Right ventricle myocardium inferior (tissue), 1 donor: ENCODE results near the gene GRIN2D. TPM values are rescaled to one million over a fixed set of nuclear protein-coding genes. Genes with fewer than 3 reads are reported as not detected.

Experiments used
- ATAC-seq: fragments of 200-7000 bp; cut with Tn5 transposase; one replicate; pipeline ENCODE4 v1.9.1; 2020; ENCODE audit warnings: mild to moderate bottlenecking, moderate library complexity
- DNase-seq: peaks from one replicate; pipeline ENCODE4 v3.0.0; 2021; ENCODE audit errors: missing footprints
- intact Hi-C: fragments of 100-400 bp; cut with DNase I; formaldehyde crosslinking; loops from one replicate; pipeline ENCODE4 v1.11.0; 2022
- total RNA-seq: library from RNA; stranded (reverse); fragmentation: NEBNext Ultra II Directional; extraction: Animal tissue kit (Norgen Biotek cat#: 25700); gene quantifications from one replicate; pipeline ENCODE4 v1.2.1, GENCODE V29; 2021
- donor health status: DM: no; HTN: yes; CAD: no; lungs with severe emphysema.

Gene GRIN2D
- total RNA-seq, 1 donor from 2014 or later, result 0.38 TPM

DNA sequence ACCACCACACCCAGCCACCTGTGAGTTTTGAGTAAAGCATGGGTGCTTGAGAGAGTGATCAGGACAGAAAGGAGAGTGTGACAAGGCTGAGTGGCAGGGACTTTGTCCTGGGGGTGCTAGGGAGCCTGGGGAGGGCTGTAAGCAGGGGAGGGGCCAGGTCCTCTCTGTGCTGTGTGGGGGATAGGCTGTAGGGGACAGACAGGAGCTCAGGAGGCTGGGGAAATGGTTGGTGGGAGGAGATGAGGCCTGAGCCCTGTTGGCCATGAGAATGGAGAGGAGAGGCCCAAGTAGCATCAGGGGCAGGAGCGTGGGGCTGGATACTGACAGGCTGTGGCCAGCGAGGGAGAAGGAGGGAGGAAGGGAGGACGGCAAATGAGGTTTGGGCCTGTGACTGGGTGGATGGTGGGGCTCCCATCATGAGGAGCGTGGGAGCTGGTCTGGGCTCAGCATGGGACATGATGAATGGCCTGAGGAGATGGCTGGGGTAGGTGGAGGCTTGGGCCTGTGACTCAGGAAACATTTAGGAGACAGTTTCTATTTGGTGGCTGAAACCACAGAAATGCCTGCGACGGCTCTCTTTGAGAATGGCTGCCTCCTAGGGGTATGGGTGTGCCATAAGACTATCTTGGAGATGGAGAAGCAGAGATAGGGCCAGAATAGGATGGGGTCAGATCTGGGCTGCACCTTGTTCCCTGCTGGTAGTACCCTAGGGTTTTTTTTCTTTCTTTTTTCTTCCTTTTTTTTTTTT lies 25.0 kb downstream of the GRIN2D start:
- intact Hi-C loops, result no loop called here
- DNase-seq, result no peak
- no peak for ATAC-seq

DNA sequence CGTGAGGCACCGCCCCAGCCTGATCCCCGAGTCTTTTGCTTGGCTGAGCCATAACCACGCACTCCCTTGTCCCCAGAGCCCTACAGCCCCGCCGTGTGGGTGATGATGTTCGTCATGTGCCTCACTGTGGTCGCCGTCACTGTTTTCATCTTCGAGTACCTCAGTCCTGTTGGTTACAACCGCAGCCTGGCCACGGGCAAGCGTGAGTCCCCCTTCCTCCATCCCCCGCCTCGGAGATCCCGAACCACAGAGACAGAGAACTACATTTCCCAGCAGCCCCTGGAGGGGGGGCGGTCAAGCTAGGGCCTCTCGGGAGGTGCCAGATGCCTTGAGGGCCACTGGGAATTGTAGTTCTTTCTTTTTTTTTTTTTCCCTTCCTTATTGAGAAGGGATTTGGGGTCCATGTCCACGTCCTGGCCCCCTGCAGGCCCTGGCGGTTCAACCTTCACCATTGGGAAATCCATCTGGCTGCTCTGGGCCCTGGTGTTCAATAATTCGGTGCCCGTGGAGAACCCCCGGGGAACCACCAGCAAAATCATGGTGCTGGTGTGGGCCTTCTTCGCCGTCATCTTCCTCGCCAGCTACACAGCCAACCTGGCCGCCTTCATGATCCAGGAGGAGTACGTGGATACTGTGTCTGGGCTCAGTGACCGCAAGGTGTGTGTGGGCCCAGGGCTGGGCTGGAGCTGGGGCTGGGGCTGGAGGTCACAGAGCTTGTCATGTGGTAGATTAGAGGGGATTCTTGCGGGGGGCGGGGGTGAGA lies 25.9 kb downstream of the GRIN2D start:
- no peak for DNase-seq
- ATAC-seq, result peak; percentile 32
- intact Hi-C loops, result no loop called here

DNA sequence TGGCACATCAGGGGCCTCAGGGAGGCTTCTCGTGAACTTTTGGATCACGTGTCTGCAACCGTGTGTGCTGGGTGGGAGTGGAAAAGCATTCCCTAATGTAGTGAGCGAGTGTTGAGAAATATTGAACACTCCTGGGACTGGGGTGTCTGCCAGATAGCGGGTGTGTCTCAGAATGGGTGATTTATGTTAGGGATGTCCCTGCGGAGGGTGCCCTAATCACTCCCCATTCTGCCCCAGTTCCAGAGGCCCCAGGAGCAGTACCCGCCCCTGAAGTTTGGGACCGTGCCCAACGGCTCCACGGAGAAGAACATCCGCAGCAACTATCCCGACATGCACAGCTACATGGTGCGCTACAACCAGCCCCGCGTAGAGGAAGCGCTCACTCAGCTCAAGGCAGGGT lies 28.1 kb downstream of the GRIN2D start:
- no peak for ATAC-seq
- no peak for DNase-seq
- intact Hi-C loops, result no loop called here

DNA sequence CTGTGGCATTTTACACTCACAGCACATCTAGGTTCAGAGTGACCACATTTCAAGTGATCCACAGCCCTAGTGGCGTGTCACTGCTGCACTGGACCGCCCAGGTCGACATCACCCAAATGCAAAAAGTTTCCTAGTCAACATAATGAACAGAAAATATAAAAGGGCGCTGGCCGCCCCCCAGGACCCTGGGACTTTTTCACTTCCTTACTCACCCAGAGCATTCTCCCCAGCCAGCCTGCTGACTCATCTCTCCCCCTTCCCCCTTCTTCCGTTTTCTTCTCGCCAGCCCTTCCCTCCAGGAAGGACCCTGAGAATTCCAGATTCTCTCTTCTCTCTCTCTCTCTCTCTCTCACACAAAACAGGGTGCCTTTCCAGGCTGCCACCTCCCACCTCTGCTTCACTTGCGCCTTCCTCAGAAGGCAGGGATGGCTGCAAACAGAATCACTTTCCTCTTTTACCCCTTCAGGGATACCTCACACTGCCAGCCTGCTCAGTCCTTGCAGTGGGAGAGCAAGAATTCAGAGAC lies 31.3 kb downstream of the GRIN2D start:
- intact Hi-C loops, result no loop called here
- DNase-seq, result no peak
- ATAC-seq, result no peak

DNA sequence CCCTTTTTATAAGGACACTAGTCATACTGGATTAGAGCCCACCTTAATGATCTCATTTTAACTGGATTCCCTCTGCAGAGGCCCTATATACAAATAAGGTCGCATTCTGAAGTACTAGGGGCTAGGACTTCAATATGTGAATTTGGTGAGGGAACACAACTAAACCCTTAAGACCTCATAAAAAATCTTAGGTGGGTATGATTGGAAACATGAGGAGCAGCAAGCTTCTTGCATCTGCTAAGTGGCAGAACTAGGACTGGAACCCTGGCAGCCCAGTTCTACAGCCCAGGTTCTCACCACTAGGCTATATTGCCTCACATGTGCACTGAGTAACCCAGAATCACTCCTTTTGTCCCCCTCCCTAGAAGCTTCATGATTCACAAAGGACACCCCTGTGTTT lies 35.2 kb downstream of the GRIN2D start:
- DNase-seq, result no peak
- no peak for ATAC-seq
- intact Hi-C loops, result no loop called here

DNA sequence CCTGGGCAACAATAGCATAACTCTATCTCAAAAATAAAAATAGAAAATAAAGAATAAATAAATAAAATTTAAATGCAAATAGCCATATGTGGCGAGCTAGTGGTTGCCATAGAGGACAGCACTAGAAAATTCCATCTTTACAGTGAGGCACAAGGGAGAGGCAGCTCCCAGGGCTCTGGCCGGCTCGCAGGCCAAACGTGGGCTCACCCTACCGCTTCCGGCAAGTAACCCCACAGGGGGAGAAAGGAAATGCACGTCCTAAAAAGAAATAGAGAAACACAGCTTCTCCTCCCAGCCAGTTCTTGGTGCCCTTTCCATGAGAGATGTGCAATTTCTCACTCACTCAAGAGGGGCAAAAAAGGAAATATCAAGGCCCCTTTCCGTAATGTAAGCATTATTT lies 39.9 kb downstream of the GRIN2D start:
- DNase-seq (no peak), ATAC-seq (no peak)
- intact Hi-C loops, result no loop called here

DNA sequence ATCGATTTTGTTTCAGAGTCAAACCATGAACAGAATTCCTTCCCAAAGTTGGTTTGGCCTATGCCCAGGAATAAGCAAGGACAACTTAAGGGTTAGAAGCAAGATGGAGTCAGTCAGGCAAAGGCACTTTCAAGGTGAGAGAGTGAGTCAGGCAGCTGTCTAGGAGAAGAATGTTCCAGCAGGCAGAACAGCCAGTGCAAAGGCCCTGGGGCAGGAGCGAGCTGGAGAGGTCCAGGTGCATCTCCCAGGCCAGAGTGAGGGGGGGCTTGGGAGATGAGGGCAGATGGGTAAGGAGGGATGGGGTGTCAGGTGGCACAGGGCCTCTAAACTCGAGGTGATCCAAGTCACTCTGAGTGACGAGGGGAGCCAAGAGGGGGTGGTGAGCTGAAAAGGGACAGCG lies 43.1 kb downstream of the GRIN2D start:
- intact Hi-C loops, result no loop called here
- no peak for ATAC-seq
- DNase-seq, result no peak

DNA sequence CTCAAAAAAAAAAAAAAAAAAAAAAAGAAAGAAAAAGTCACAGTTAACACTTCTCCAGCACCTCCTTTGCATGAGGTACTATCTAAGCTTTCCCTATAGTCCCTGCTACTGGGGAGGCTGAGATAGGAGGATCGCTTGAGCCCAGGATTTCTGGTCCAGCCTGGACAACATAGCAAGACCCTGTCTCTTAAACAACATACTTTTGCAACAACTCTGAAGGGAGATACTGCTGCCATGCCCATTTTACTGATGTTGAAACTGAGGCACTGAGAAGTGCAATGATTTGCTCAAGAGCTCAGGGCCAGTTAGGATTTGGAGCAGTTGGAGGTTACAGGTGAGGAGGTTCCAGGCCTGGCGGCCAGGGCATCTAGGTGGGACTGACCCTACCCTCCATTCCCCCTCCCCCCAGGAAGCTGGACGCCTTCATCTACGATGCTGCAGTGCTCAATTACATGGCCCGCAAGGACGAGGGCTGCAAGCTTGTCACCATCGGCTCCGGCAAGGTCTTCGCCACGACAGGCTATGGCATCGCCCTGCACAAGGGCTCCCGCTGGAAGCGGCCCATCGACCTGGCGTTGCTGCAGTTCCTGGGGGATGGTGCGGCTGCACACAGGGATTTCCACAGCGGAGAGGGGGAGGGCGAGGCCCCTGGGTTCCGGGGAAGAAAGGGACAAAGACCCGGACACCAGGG lies 48.0 kb downstream of the GRIN2D start:
- ATAC-seq, result no peak
- intact Hi-C loops, result no loop called here
- DNase-seq, result no peak

DNA sequence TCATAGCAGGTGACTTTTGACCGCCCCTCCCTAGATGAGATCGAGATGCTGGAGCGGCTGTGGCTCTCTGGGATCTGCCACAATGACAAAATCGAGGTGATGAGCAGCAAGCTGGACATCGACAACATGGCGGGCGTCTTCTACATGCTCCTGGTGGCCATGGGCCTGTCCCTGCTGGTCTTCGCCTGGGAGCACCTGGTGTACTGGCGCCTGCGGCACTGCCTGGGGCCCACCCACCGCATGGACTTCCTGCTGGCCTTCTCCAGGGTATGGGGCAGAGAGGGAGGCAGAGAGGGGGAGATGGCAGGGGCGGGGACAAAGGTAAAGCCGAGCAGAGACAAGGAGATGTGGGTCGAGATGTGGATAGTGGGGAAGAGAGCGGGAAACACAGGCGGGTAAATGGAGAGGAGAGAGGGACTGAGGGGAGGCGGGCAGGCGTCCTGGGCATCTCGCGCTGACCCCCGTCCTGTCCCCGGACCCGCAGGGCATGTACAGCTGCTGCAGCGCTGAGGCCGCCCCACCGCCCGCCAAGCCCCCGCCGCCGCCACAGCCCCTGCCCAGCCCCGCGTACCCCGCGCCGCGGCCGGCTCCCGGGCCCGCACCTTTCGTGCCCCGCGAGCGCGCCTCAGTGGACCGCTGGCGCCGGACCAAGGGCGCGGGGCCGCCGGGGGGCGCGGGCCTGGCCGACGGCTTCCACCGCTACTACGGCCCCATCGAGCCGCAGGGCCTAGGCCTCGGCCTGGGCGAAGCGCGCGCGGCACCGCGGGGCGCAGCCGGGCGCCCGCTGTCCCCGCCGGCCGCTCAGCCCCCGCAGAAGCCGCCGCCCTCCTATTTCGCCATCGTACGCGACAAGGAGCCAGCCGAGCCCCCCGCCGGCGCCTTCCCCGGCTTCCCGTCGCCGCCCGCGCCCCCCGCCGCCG lies 48.9 kb downstream of the GRIN2D start:
- DNase-seq (no peak), ATAC-seq (no peak)
- intact Hi-C loops, result no loop called here

DNA sequence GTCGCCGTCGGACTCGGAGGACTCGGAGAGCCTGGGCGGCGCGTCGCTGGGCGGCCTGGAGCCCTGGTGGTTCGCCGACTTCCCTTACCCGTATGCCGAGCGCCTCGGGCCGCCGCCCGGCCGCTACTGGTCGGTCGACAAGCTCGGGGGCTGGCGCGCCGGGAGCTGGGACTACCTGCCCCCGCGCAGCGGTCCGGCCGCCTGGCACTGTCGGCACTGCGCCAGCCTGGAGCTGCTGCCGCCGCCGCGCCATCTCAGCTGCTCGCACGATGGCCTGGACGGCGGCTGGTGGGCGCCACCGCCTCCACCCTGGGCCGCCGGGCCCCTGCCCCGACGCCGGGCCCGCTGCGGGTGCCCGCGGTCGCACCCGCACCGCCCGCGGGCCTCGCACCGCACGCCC lies 49.8 kb downstream of the GRIN2D start:
- intact Hi-C loops, result no loop called here
- ATAC-seq (no peak), DNase-seq (no peak)

Other genes with a start within 250 kb of the GRIN2D start
- 3.3 TPM for gene LIG1, start 223.3 kb upstream of the GRIN2D start, total RNA-seq
- 6.6 TPM for gene ZSWIM9, start 223.0 kb upstream of the GRIN2D start, total RNA-seq
- 34.5 TPM for gene CARD8, start 137.8 kb upstream of the GRIN2D start, total RNA-seq
- 0.78 TPM for gene ZNF114, start 123.6 kb upstream of the GRIN2D start, total RNA-seq
- 54.3 TPM for gene EMP3, start 68.1 kb upstream of the GRIN2D start, total RNA-seq
- gene TMEM143, start 29.7 kb upstream of the GRIN2D start, total RNA-seq, result 106 TPM
- gene SYNGR4, start 29.3 kb upstream of the GRIN2D start, total RNA-seq, result not detected
- 73.5 TPM for gene KDELR1, start 2.1 kb upstream of the GRIN2D start, total RNA-seq
- 17.7 TPM for gene GRWD1, start 52.3 kb downstream of the GRIN2D start, total RNA-seq
- 0.19 TPM for gene KCNJ14, start 61.9 kb downstream of the GRIN2D start, total RNA-seq
- gene CYTH2, start 75.7 kb downstream of the GRIN2D start, total RNA-seq, result 30.7 TPM
- 0.70 TPM for gene LMTK3, start 118.2 kb downstream of the GRIN2D start, total RNA-seq
- 0.43 TPM for gene SULT2B1, start 158.5 kb downstream of the GRIN2D start, total RNA-seq
- not detected for gene SPACA4, start 213.1 kb downstream of the GRIN2D start, total RNA-seq
- not detected for gene FAM83E, start 221.4 kb downstream of the GRIN2D start, total RNA-seq
- gene RPL18, start 225.5 kb downstream of the GRIN2D start, total RNA-seq, result 604 TPM
- 7.2 TPM for gene SPHK2, start 225.8 kb downstream of the GRIN2D start, total RNA-seq
- gene DBP, start 243.7 kb downstream of the GRIN2D start, total RNA-seq, result 15.2 TPM